CD4-positive, alpha-beta T cell (primary cell): ENCODE data around the gene PASK. TPM values are rescaled to one million over a fixed set of nuclear protein-coding genes. Genes with fewer than 3 reads are reported as not detected.

Experiments used
- ATAC-seq: fragments of 200-7000 bp; cut with Tn5 transposase; one replicate; pipeline ENCODE4 v1.10.0; 2022; ENCODE audit warnings: mild to moderate bottlenecking; ENCODE audit not compliant: poor library complexity
- CTCF ChIA-PET: fragments of 350-600 bp; sonication (Branson Sonifier 250); formaldehyde crosslinking; loops from one replicate; lab custom pipeline; 2021; ENCODE audit warnings: antibody characterized with exemption, inconsistent platforms; lab: Charles Lee
- POLR2A ChIA-PET: fragments of 350-600 bp; sonication (Branson Sonifier 250); formaldehyde crosslinking; loops from one replicate; lab custom pipeline; 2021; ENCODE audit warnings: antibody characterized with exemption, inconsistent platforms; lab: Charles Lee
- DNase-seq, 14 experiments: peaks; one replicate each; pipeline ENCODE4 v3.0.0-alpha.2; 2013 to 2020; ENCODE audit warnings: mixed read lengths in 2 of 14
- H3K27ac ChIP-seq, 2 donors: one replicate each; pipeline versions ENCODE4 v1.5.1 to v1.7.0; 2013; ENCODE audit warnings: low read length in 2 of 2, low read depth in 1 of 2, mild to moderate bottlenecking in 1 of 2
- H3K27me3 ChIP-seq, 2 experiments: 1 replicate in 1 of 2; 2 replicates in 1 of 2; pipeline versions ENCODE4 v1.6.1 to v1.7.0; 2013; ENCODE audit warnings: low read length in 2 of 2, control low read depth in 1 of 2, mild to moderate bottlenecking in 1 of 2, moderate library complexity in 1 of 2; ENCODE audit not compliant: insufficient read depth in 2 of 2, control insufficient read depth in 1 of 2
- H3K36me3 ChIP-seq: one replicate; pipeline ENCODE4 v1.6.1; 2013; ENCODE audit warnings: low read length, control low read depth; ENCODE audit not compliant: insufficient read depth
- H3K4me1 ChIP-seq: one replicate; pipeline ENCODE4 v1.6.1; 2013; ENCODE audit warnings: low read length, control low read depth; ENCODE audit not compliant: insufficient read depth
- H3K4me3 ChIP-seq: one replicate; pipeline ENCODE4 v1.5.1; 2013; ENCODE audit warnings: mild to moderate bottlenecking, low read length, moderate library complexity
- H3K9me3 ChIP-seq, 2 experiments: 1 replicate in 1 of 2; 2 replicates in 1 of 2; pipeline versions ENCODE4 v1.6.1 to v1.7.0; 2013; ENCODE audit warnings: low read length in 2 of 2, mild to moderate bottlenecking in 2 of 2, control low read depth in 1 of 2, moderate library complexity in 1 of 2; ENCODE audit not compliant: control insufficient read depth in 1 of 2, insufficient read depth in 1 of 2
- H3K27ac Mint-ChIP-seq: one replicate; pipeline ENCODE4 v1.8.0; 2020; ENCODE audit warnings: mixed read lengths
- H3K27me3 Mint-ChIP-seq: one replicate; pipeline ENCODE4 v1.8.0; 2021; ENCODE audit warnings: mixed read lengths
- H3K36me3 Mint-ChIP-seq: one replicate; pipeline ENCODE4 v1.8.0; 2021; ENCODE audit warnings: low read depth, mixed read lengths
- H3K4me1 Mint-ChIP-seq: one replicate; pipeline ENCODE4 v1.8.0; 2021; ENCODE audit warnings: low read depth, mixed read lengths
- H3K4me3 Mint-ChIP-seq: one replicate; pipeline ENCODE4 v1.8.0; 2020; ENCODE audit warnings: mild to moderate bottlenecking, mixed read lengths
- H3K9me3 Mint-ChIP-seq: one replicate; pipeline ENCODE4 v1.8.0; 2020; ENCODE audit warnings: mixed read lengths
- CTCF ChIP-seq: fragments of 200-600 bp; IDR thresholded peaks from one replicate; pipeline ENCODE4 v1.8.0; 2022; ENCODE audit warnings: antibody characterized with exemption, mild to moderate bottlenecking
- intact Hi-C, 2 experiments: fragments of 100-400 bp; cut with DNase I in 1 of 2; cut with micrococcal nuclease in 1 of 2; formaldehyde crosslinking; loops; one replicate each; pipeline versions ENCODE4 v1.15.1 to v1.9.0; 2023 to 2025; cut with DNase I, micrococcal nuclease
- total RNA-seq, 174 experiments: library from RNA in 2 of 174; stranded (reverse) in 2 of 174; gene quantifications; one replicate each; pipeline ENCODE4 v1.2.3 and lab custom pipeline; 2021 to 2026

The PASK gene
- total RNA-seq, 2 experiments from 2014 or later = 78.0 to 87.9 TPM

- ChIA-PET POLR2A (interaction anchor here (1.0 to 1.6 kb wide), 2 partner anchors 20 to 26 kb away, joined by 3 to 4 read pairs; partner anchors contain the start of gene MTERF4), CTCF (no interaction called here)
- Histone ChIP-seq H3K27me3 (no peaks in the 10 kb centered on the region), H3K4me1 (peaks cover 11% of the 10 kb centered on the region), H3K4me3 (no peak overlapping the region), H3K9me3 (peaks cover 0 to 7% of the 10 kb centered on the region in 2 experiments), H3K27ac (no peak overlapping the region), H3K36me3 (peaks cover 13% of the 10 kb centered on the region)
- Mint-ChIP-seq H3K27me3 (no peaks in the 10 kb centered on the region), H3K4me1 (peaks cover 6% of the 10 kb centered on the region), H3K36me3 (peaks cover 30% of the 10 kb centered on the region), H3K4me3 (no peak overlapping the region), H3K27ac (peak overlapping the region; percentile 52), H3K9me3 (no peaks in the 10 kb centered on the region)
- TF ChIP-seq CTCF = no peak
- intact Hi-C loops = loop anchor here in 1 of 2 experiments (10.0 kb wide), 1 partner anchor 133 kb away; no protein-coding TSS in a partner anchor
- DNase-seq = peak in 1 of 14 experiments; percentile 24
- ATAC-seq = no peak
These were observed 67.5 kb downstream of the PASK start for GRCh38 chr2:241081643-241082340.

GRCh38 chr2:241081190-241081642, 68.1 kb downstream of the PASK start:
- Mint-ChIP-seq H3K36me3 (peaks cover 24% of the 10 kb centered on the region), H3K27me3 (no peaks in the 10 kb centered on the region), H3K27ac (peak overlapping the region; percentile 52), H3K4me1 (peaks cover 6% of the 10 kb centered on the region), H3K9me3 (no peaks in the 10 kb centered on the region), H3K4me3 (no peak overlapping the region)
- Histone ChIP-seq H3K9me3 (peaks cover 0 to 7% of the 10 kb centered on the region in 2 experiments), H3K4me1 (peaks cover 11% of the 10 kb centered on the region), H3K36me3 (peaks cover 7% of the 10 kb centered on the region), H3K27me3 (no peaks in the 10 kb centered on the region), H3K27ac (no peak overlapping the region), H3K4me3 (no peak overlapping the region)
- ATAC-seq (no peak), DNase-seq (peak in 1 of 14 experiments; percentile 11)
- intact Hi-C loops = loop anchor here in 1 of 2 experiments (10.0 kb wide), 1 partner anchor 134 kb away; no protein-coding TSS in a partner anchor
- POLR2A ChIA-PET = interaction anchor here (1.0 to 1.6 kb wide), 2 partner anchors 21 to 27 kb away, joined by 3 to 4 read pairs; partner anchors contain the start of gene MTERF4
- CTCF ChIA-PET = no interaction called here
- TF ChIP-seq CTCF = no peak

GRCh38 chr2:241080405-241081189, 68.7 kb downstream of the PASK start:
- no peak for ATAC-seq
- H3K9me3 Mint-ChIP-seq = no peaks in the 10 kb centered on the region
- H3K4me3 ChIP-seq = no peak overlapping the region
- ChIA-PET POLR2A (interaction anchor here (1.0 kb wide), 1 partner anchor 70 kb away, joined by 3 read pairs; no protein-coding TSS in a partner anchor), CTCF (no interaction called here)
- H3K36me3 ChIP-seq = peaks cover 4% of the 10 kb centered on the region
- DNase-seq = peak in 1 of 14 experiments; percentile 11
- H3K4me1 Mint-ChIP-seq = peaks cover 6% of the 10 kb centered on the region
- H3K4me1 ChIP-seq = peaks cover 11% of the 10 kb centered on the region
- peak overlapping the region; percentile 52 for H3K27ac Mint-ChIP-seq
- no peaks in the 10 kb centered on the region for H3K27me3 Mint-ChIP-seq
- intact Hi-C loops = loop anchor here in 1 of 2 experiments (10.0 kb wide), 1 partner anchor 134 kb away; no protein-coding TSS in a partner anchor
- peaks cover 0 to 7% of the 10 kb centered on the region in 2 experiments for H3K9me3 ChIP-seq
- H3K27ac ChIP-seq = no peak overlapping the region
- no peak overlapping the region for H3K4me3 Mint-ChIP-seq
- H3K27me3 ChIP-seq = no peaks in the 10 kb centered on the region
- peaks cover 24% of the 10 kb centered on the region for H3K36me3 Mint-ChIP-seq
- TF ChIP-seq CTCF = no peak
